Activated T-cell treated with anti-CD3 and anti-CD28 coated beads, Interleukin-2, amount 50 U/mL, for 4 hours (primary cell): Measurements from ENCODE around the gene GLB1L3. TPM values are rescaled to one million over a fixed set of nuclear protein-coding genes. Genes with fewer than 3 reads are reported as not detected.
A peak's percentile ranks its signal among the peaks of the same experiment; 100 is the strongest.

ENCODE experiments used
- ATAC-seq, 2 donors: fragments of 200-7000 bp; cut with Tn5 transposase; one replicate each; pipeline ENCODE4 v1.10.0; 2021
- DNase-seq: peaks from one replicate; pipeline ENCODE4 v3.0.0-alpha.2; 2020
- H3K27me3 Mint-ChIP-seq: one replicate; pipeline ENCODE4 v1.8.0; 2021; ENCODE audit warnings: low read depth, mixed read lengths
- H3K36me3 Mint-ChIP-seq: one replicate; pipeline ENCODE4 v1.8.0; 2022; ENCODE audit warnings: mixed read lengths; ENCODE audit not compliant: insufficient read depth
- H3K4me1 Mint-ChIP-seq: one replicate; pipeline ENCODE4 v1.8.0; 2021; ENCODE audit warnings: low read depth, mixed read lengths
- H3K4me3 Mint-ChIP-seq: one replicate; pipeline ENCODE4 v1.8.0; 2021; ENCODE audit warnings: mild to moderate bottlenecking, moderate library complexity, mixed read lengths
- H3K9me3 Mint-ChIP-seq: one replicate; pipeline ENCODE4 v1.8.0; 2021; ENCODE audit warnings: mixed read lengths
- total RNA-seq, 3 donors: library from RNA; stranded (reverse); gene quantifications; one replicate each; pipeline ENCODE4 v1.2.1, GENCODE V29; 2021

The GLB1L3 gene
- total RNA-seq, 3 donors from 2014 or later = 2.2 to 2.9 (median 2.5) TPM

GRCh38 chr11:134332189-134332631, 56.0 kb downstream of the GLB1L3 start:
- Mint-ChIP-seq H3K9me3 (no peaks in the 10 kb centered on the region), H3K36me3 (no peaks in the 10 kb centered on the region), H3K4me3 (peak overlapping the region; percentile 81), H3K4me1 (peaks cover 9% of the 10 kb centered on the region), H3K27me3 (peaks cover 9% of the 10 kb centered on the region)
- ATAC-seq = peak; percentile 47 to 58
- DNase-seq = peak; percentile 14

- Mint-ChIP-seq H3K4me3 (peak overlapping the region; percentile 81), H3K9me3 (no peaks in the 10 kb centered on the region), H3K27me3 (peaks cover 9% of the 10 kb centered on the region), H3K36me3 (no peaks in the 10 kb centered on the region), H3K4me1 (peaks cover 9% of the 10 kb centered on the region)
- ATAC-seq (no peak), DNase-seq (no peak)
Measured at GRCh38 chr11:134332782-134333181, 56.6 kb downstream of the GLB1L3 start.

- peak overlapping the region; percentile 81 for H3K4me3 Mint-ChIP-seq
- H3K9me3 Mint-ChIP-seq = no peaks in the 10 kb centered on the region
- ATAC-seq (no peak), DNase-seq (no peak)
- no peaks in the 10 kb centered on the region for H3K36me3 Mint-ChIP-seq
- peaks cover 9% of the 10 kb centered on the region for H3K27me3 Mint-ChIP-seq
- H3K4me1 Mint-ChIP-seq = peaks cover 9% of the 10 kb centered on the region
Measured at GRCh38 chr11:134333312-134333711, 57.1 kb downstream of the GLB1L3 start.

- no peak for ATAC-seq
- no peaks in the 10 kb centered on the region for H3K36me3 Mint-ChIP-seq
- no peak overlapping the region for H3K4me3 Mint-ChIP-seq
- peaks cover 9% of the 10 kb centered on the region for H3K27me3 Mint-ChIP-seq
- no peak for DNase-seq
- no peaks in the 10 kb centered on the region for H3K9me3 Mint-ChIP-seq
- peaks cover 9% of the 10 kb centered on the region for H3K4me1 Mint-ChIP-seq
Measured at GRCh38 chr11:134333946-134334345, 57.8 kb downstream of the GLB1L3 start.

GRCh38 chr11:134334796-134335571, 58.8 kb downstream of the GLB1L3 start:
- Mint-ChIP-seq H3K4me3 (no peak overlapping the region), H3K36me3 (no peaks in the 10 kb centered on the region), H3K9me3 (no peaks in the 10 kb centered on the region), H3K4me1 (peaks cover 9% of the 10 kb centered on the region), H3K27me3 (peaks cover 9% of the 10 kb centered on the region)
- no peak for ATAC-seq
- no peak for DNase-seq

GRCh38 chr11:134337051-134337450, 60.9 kb downstream of the GLB1L3 start:
- Mint-ChIP-seq H3K9me3 (no peaks in the 10 kb centered on the region), H3K4me1 (peaks cover 6% of the 10 kb centered on the region), H3K27me3 (peaks cover 7% of the 10 kb centered on the region), H3K4me3 (no peak overlapping the region), H3K36me3 (no peaks in the 10 kb centered on the region)
- DNase-seq = no peak
- ATAC-seq = no peak

GRCh38 chr11:134338068-134338467, 61.9 kb downstream of the GLB1L3 start:
- no peaks in the 10 kb centered on the region for H3K9me3 Mint-ChIP-seq
- no peak for DNase-seq
- H3K27me3 Mint-ChIP-seq = peaks cover 5% of the 10 kb centered on the region
- H3K36me3 Mint-ChIP-seq = no peaks in the 10 kb centered on the region
- no peak for ATAC-seq
- H3K4me3 Mint-ChIP-seq = no peak overlapping the region
- H3K4me1 Mint-ChIP-seq = no peaks in the 10 kb centered on the region

- no peak for DNase-seq
- ATAC-seq = no peak
- Mint-ChIP-seq H3K9me3 (no peaks in the 10 kb centered on the region), H3K4me3 (no peak overlapping the region), H3K27me3 (no peaks in the 10 kb centered on the region), H3K4me1 (no peaks in the 10 kb centered on the region), H3K36me3 (no peaks in the 10 kb centered on the region)
Measured at GRCh38 chr11:134338654-134339053, 62.5 kb downstream of the GLB1L3 start.

- H3K36me3 Mint-ChIP-seq = no peaks in the 10 kb centered on the region
- H3K4me3 Mint-ChIP-seq = no peak overlapping the region
- no peaks in the 10 kb centered on the region for H3K9me3 Mint-ChIP-seq
- no peaks in the 10 kb centered on the region for H3K4me1 Mint-ChIP-seq
- DNase-seq = no peak
- ATAC-seq = no peak
- H3K27me3 Mint-ChIP-seq = no peaks in the 10 kb centered on the region
Measured at GRCh38 chr11:134339756-134340155, 63.6 kb downstream of the GLB1L3 start.

- Mint-ChIP-seq H3K4me1 (no peaks in the 10 kb centered on the region), H3K9me3 (no peaks in the 10 kb centered on the region), H3K4me3 (no peak overlapping the region), H3K27me3 (no peaks in the 10 kb centered on the region), H3K36me3 (no peaks in the 10 kb centered on the region)
- ATAC-seq (no peak), DNase-seq (no peak)
Measured at GRCh38 chr11:134340354-134340964, 64.3 kb downstream of the GLB1L3 start.

- no peak overlapping the region for H3K4me3 Mint-ChIP-seq
- H3K4me1 Mint-ChIP-seq = no peaks in the 10 kb centered on the region
- H3K36me3 Mint-ChIP-seq = no peaks in the 10 kb centered on the region
- DNase-seq (no peak), ATAC-seq (no peak)
- no peaks in the 10 kb centered on the region for H3K27me3 Mint-ChIP-seq
- no peaks in the 10 kb centered on the region for H3K9me3 Mint-ChIP-seq
Measured at GRCh38 chr11:134341805-134342571, 65.8 kb downstream of the GLB1L3 start.

GRCh38 chr11:134342572-134343340, 66.6 kb downstream of the GLB1L3 start:
- no peak overlapping the region for H3K4me3 Mint-ChIP-seq
- DNase-seq (no peak), ATAC-seq (no peak)
- no peaks in the 10 kb centered on the region for H3K4me1 Mint-ChIP-seq
- H3K27me3 Mint-ChIP-seq = no peaks in the 10 kb centered on the region
- H3K9me3 Mint-ChIP-seq = no peaks in the 10 kb centered on the region
- no peaks in the 10 kb centered on the region for H3K36me3 Mint-ChIP-seq

- H3K36me3 Mint-ChIP-seq = no peaks in the 10 kb centered on the region
- no peaks in the 10 kb centered on the region for H3K27me3 Mint-ChIP-seq
- no peaks in the 10 kb centered on the region for H3K9me3 Mint-ChIP-seq
- H3K4me3 Mint-ChIP-seq = no peak overlapping the region
- DNase-seq (no peak), ATAC-seq (no peak)
- no peaks in the 10 kb centered on the region for H3K4me1 Mint-ChIP-seq
Measured at GRCh38 chr11:134343646-134344045, 67.5 kb downstream of the GLB1L3 start.
